H1 (cell line): ENCODE results near the gene RTN4RL1. TPM values are rescaled to one million over a fixed set of nuclear protein-coding genes. Genes with fewer than 3 reads are reported as not detected.
A peak's percentile ranks its signal among the peaks of the same experiment; 100 is the strongest.

Source experiments
- CTCF ChIA-PET: fragments of 300-600 bp; sonication (Branson Sonifier 250); formaldehyde crosslinking; loops from one replicate; lab custom pipeline; 2021; ENCODE audit not compliant: partially characterized antibody; lab: Charles Lee
- POLR2A ChIA-PET: fragments of 300-600 bp; sonication (Branson Sonifier 250); formaldehyde crosslinking; loops from one replicate; lab custom pipeline; 2021; ENCODE audit warnings: inconsistent platforms; ENCODE audit not compliant: partially characterized antibody; lab: Charles Lee
- DNase-seq, 2 experiments: peaks; one replicate each; pipeline versions ENCODE4 v3.0.0 to v3.0.0-alpha.2; 2010 to 2022; ENCODE audit warnings: low spot score in 2 of 2, low read depth in 1 of 2, mixed read lengths in 1 of 2
- FAIRE-seq: peaks from 2 replicates; lab custom pipeline; 2011; peaks lifted over from hg19 to GRCh38; lab: Jason Lieb, UNC
- H2AFZ ChIP-seq: 2 replicates; pipeline ENCODE4 v1.8.1; 2012; ENCODE audit warnings: low read length, inconsistent platforms
- H2AK5ac ChIP-seq: 2 replicates; pipeline ENCODE4 v1.6.1; 2013; ENCODE audit warnings: low read depth, low read length
- H2BK120ac ChIP-seq: replicated peaks from 2 replicates; pipeline ENCODE3; 2013; ENCODE audit warnings: low read depth, low read length, inconsistent platforms
- H2BK12ac ChIP-seq: 2 replicates; pipeline ENCODE4 v1.6.1; 2013; ENCODE audit warnings: low read depth, low read length
- H2BK15ac ChIP-seq: 2 replicates; pipeline ENCODE4 v1.6.1; 2013; ENCODE audit warnings: low read length
- H2BK20ac ChIP-seq: 2 replicates; pipeline ENCODE4 v1.6.1; 2013; ENCODE audit warnings: low read length
- H2BK5ac ChIP-seq: 2 replicates; pipeline ENCODE4 v1.6.1; 2013; ENCODE audit warnings: low read depth, low read length
- H3K14ac ChIP-seq: 2 replicates; pipeline ENCODE4 v1.6.1; 2013; ENCODE audit warnings: inconsistent platforms; ENCODE audit not compliant: insufficient read length
- H3K18ac ChIP-seq: 2 replicates; pipeline ENCODE4 v1.6.1; 2013; ENCODE audit warnings: low read length; ENCODE audit errors: extremely low read depth
- H3K23ac ChIP-seq: 2 replicates; pipeline ENCODE4 v1.6.1; 2013; ENCODE audit warnings: inconsistent platforms; ENCODE audit not compliant: insufficient read length
- H3K23me2 ChIP-seq: 2 replicates; pipeline ENCODE4 v1.6.1; 2013; ENCODE audit warnings: low read depth, low read length
- H3K27ac ChIP-seq: 2 replicates; pipeline ENCODE4 v1.6.1; 2011; ENCODE audit warnings: low read depth, low read length, inconsistent platforms
- H3K27me3 ChIP-seq, 4 experiments: replicated peaks in 1 of 4; 1 replicate in 1 of 4; 2 replicates in 3 of 4; pipeline versions ENCODE4 v1.6.1 to v1.8.1; 2011 to 2013; ENCODE audit warnings: low read length in 3 of 4, mild to moderate bottlenecking in 3 of 4, inconsistent platforms in 2 of 4, mixed read lengths in 2 of 4, moderate library complexity in 1 of 4; ENCODE audit not compliant: control insufficient read depth in 3 of 4, insufficient read depth in 3 of 4; ENCODE audit errors: extremely low read depth in 1 of 4
- H3K36me3 ChIP-seq, 4 experiments: 2 replicates each; pipeline versions ENCODE4 v1.6.1 to v1.8.1; 2011 to 2013; ENCODE audit warnings: mild to moderate bottlenecking in 4 of 4, low read length in 3 of 4, moderate library complexity in 2 of 4, control low read depth in 1 of 4, inconsistent platforms in 1 of 4; ENCODE audit not compliant: insufficient read depth in 4 of 4, control insufficient read depth in 2 of 4
- H3K4ac ChIP-seq: replicated peaks from 2 replicates; pipeline ENCODE3; 2013; ENCODE audit warnings: low read length, low read depth, mixed read lengths, inconsistent platforms; ENCODE audit not compliant: insufficient read length
- H3K4me1 ChIP-seq, 4 experiments: replicated peaks in 1 of 4; 1 replicate in 1 of 4; 2 replicates in 3 of 4; pipeline versions ENCODE4 v1.6.1 to v1.8.1; 2011 to 2013; ENCODE audit warnings: low read length in 3 of 4, inconsistent platforms in 2 of 4, mixed read lengths in 1 of 4; ENCODE audit not compliant: insufficient read depth in 4 of 4, control insufficient read depth in 3 of 4
- H3K4me2 ChIP-seq, 2 experiments: 2 replicates each; pipeline versions ENCODE4 v1.6.1 to v1.8.1; 2011 to 2013; ENCODE audit warnings: low read depth in 2 of 2, low read length in 2 of 2, control low read depth in 1 of 2, inconsistent platforms in 1 of 2, mild to moderate bottlenecking in 1 of 2; ENCODE audit not compliant: insufficient read depth in 1 of 2
- H3K4me3 ChIP-seq, 4 experiments: fragments of 200-600, 300-600 bp in 1 of 4; sonication (generic), shearing (Covaris generic), sonication (Bioruptor Twin) in 1 of 4; 2 replicates each; pipeline versions ENCODE4 v1.5.1 to v1.8.1; 2011 to 2016; ENCODE audit warnings: low read length in 4 of 4, low read depth in 3 of 4, control low read depth in 2 of 4, inconsistent platforms in 2 of 4, mild to moderate bottlenecking in 2 of 4, mixed read lengths in 1 of 4, moderate library complexity in 1 of 4; ENCODE audit not compliant: insufficient read depth in 2 of 4; ENCODE audit errors: extremely low read depth in 1 of 4
- H3K56ac ChIP-seq: replicated peaks from 2 replicates; pipeline ENCODE3; 2013; ENCODE audit warnings: low read depth, mild to moderate bottlenecking, mixed read lengths, low read length, inconsistent platforms; ENCODE audit not compliant: insufficient read length
- H3K79me1 ChIP-seq: 2 replicates; pipeline ENCODE4 v1.6.1; 2013; ENCODE audit warnings: low read depth, low read length, control low read depth
- H3K79me2 ChIP-seq, 2 experiments: 2 replicates each; pipeline versions ENCODE4 v1.6.1 to v1.8.1; 2012 to 2013; ENCODE audit warnings: low read length in 2 of 2, mild to moderate bottlenecking in 2 of 2, inconsistent platforms in 1 of 2; ENCODE audit not compliant: insufficient read depth in 2 of 2, control insufficient read depth in 1 of 2
- H3K9ac ChIP-seq, 4 experiments: replicated peaks in 1 of 4; 1 replicate in 1 of 4; 2 replicates in 3 of 4; pipeline versions ENCODE4 v1.6.1 to v1.8.1; 2011 to 2013; ENCODE audit warnings: low read depth in 3 of 4, low read length in 3 of 4, control low read depth in 2 of 4, mild to moderate bottlenecking in 2 of 4, moderate library complexity in 2 of 4, inconsistent platforms in 1 of 4; ENCODE audit errors: extremely low read depth in 1 of 4
- H3K9me3 ChIP-seq, 2 experiments: 2 replicates each; pipeline versions ENCODE4 v1.6.1 to v1.8.1; 2012 to 2013; ENCODE audit warnings: mild to moderate bottlenecking in 2 of 2, moderate library complexity in 2 of 2, control low read depth in 1 of 2, inconsistent platforms in 1 of 2, low read depth in 1 of 2, low read length in 1 of 2, mixed read lengths in 1 of 2; ENCODE audit not compliant: insufficient read depth in 2 of 2
- H4K20me1 ChIP-seq, 2 experiments: replicated peaks in 1 of 2; 2 replicates each; pipeline versions ENCODE3 to v1.8.1; 2011 to 2013; ENCODE audit warnings: inconsistent platforms in 2 of 2, low read length in 2 of 2, mild to moderate bottlenecking in 1 of 2; ENCODE audit not compliant: insufficient read depth in 2 of 2, control insufficient read depth in 1 of 2
- H4K5ac ChIP-seq: 2 replicates; pipeline ENCODE4 v1.6.1; 2013; ENCODE audit warnings: low read length, low read depth, mixed read lengths, inconsistent platforms; ENCODE audit not compliant: insufficient read length
- H4K8ac ChIP-seq: 2 replicates; pipeline ENCODE4 v1.8.0; 2013; ENCODE audit warnings: mild to moderate bottlenecking, moderate library complexity, low read length, inconsistent platforms; ENCODE audit not compliant: insufficient read depth; ENCODE audit errors: extremely low read depth
- H4K91ac ChIP-seq: replicated peaks from 2 replicates; pipeline ENCODE3; 2013; ENCODE audit warnings: low read length, mixed read lengths, inconsistent platforms; ENCODE audit not compliant: insufficient read length
- TAF7 ChIP-seq: optimal IDR thresholded peaks from 2 replicates; pipeline ENCODE3; 2011; ENCODE audit warnings: low read depth, mild to moderate bottlenecking, inconsistent platforms, low read length, moderate library complexity, borderline replicate concordance
- WGBS, 2 experiments: shearing (Covaris generic) in 1 of 2; methylation state at CpG; one replicate each; pipeline versions ENCODE4 v1.1.6 to v1.1.7; 2013 to 2015; ENCODE audit warnings: low lambda C conversion rate in 2 of 2, mixed read lengths in 2 of 2, inconsistent platforms in 1 of 2, low coverage in 1 of 2, missing lambda C conversion rate in 1 of 2; ENCODE audit not compliant: insufficient replicate concordance in 2 of 2, insufficient coverage in 1 of 2, insufficient read length in 1 of 2; ENCODE audit errors: extremely low coverage in 1 of 2, missing lambda C conversion rate in 1 of 2; 5-methylcytosine and 5-hydroxymethylcytosine counted together
- polyA plus RNA-seq, 7 experiments: library from polyadenylated mRNA; depleted of rRNA in 3 of 7; stranded (reverse) in 5 of 7; unstranded in 2 of 7; fragments of >200 nt in 5 of 7; fragments of 200-250 nt in 2 of 7; gene quantifications; 1 replicate in 5 of 7; 2 replicates in 1 of 7; 4 replicates in 1 of 7; pipeline versions ENCODE4 v1.2.1 to v1.2.3, GENCODE V29; 2011 to 2013; ENCODE audit warnings: missing spikeins in 2 of 7, mixed read lengths in 2 of 7
- total RNA-seq: library from RNA; stranded (reverse); fragmentation: NEBNext Ultra II Directional; extraction: Animal tissue kit (Norgen Biotek cat#: 25700); gene quantifications from 2 replicates; pipeline ENCODE4 v1.2.1, GENCODE V29; 2021

RTN4RL1 gene
- total and polyA plus RNA-seq, 2 of the 8 experiments (the other 6 are each of a cell fraction or from before 2014, with no cell fraction given) = 0.09 TPM; not detected in 1

GRCh38 chr17:2017274-2017941 lies 7.7 kb downstream of the RTN4RL1 start:
- no peak overlapping the region for H3K9ac ChIP-seq
- H3K27me3 ChIP-seq = peaks cover under 1 to 42% (median 31%) of the 10 kb centered on the region in 4 experiments
- no peak overlapping the region for H2BK5ac ChIP-seq
- WGBS, 2 experiments = 91% methylated on average over 19 of the region's 19 CpGs; no CpG with 5 or more reads in 1 of the 2 experiments
- H3K4ac ChIP-seq = no peak overlapping the region
- H3K79me1 ChIP-seq = no peaks in the 10 kb centered on the region
- H3K27ac ChIP-seq = no peak overlapping the region
- H4K8ac ChIP-seq = no peak overlapping the region
- H3K23ac ChIP-seq = no peak overlapping the region
- H2BK20ac ChIP-seq = no peak overlapping the region
- H3K4me3 ChIP-seq = no peak overlapping the region
- peaks cover 0 to 2% of the 10 kb centered on the region in 2 experiments for H4K20me1 ChIP-seq
- no peak overlapping the region for H4K5ac ChIP-seq
- no peaks in the 10 kb centered on the region for H3K23me2 ChIP-seq
- FAIRE-seq (no peak), DNase-seq (no peak)
- H2BK15ac ChIP-seq = 0 out of 2 replicates have a peak overlapping the region, but pooled peaks have one; percentile 46
- ChIA-PET CTCF (interaction anchor here (1.0 kb wide), 1 partner anchor 42 kb away, joined by 5 read pairs; no protein-coding TSS in a partner anchor), POLR2A (interaction anchor here (0.6 to 0.8 kb wide), 2 partner anchors 11 to 62 kb away, joined by 3 read pairs; no protein-coding TSS in a partner anchor)
- no peak for TF ChIP-seq TAF7
- H2AK5ac ChIP-seq = no peak overlapping the region
- H3K9me3 ChIP-seq = no peaks in the 10 kb centered on the region
- H3K18ac ChIP-seq = no peak overlapping the region
- no peak overlapping the region for H4K91ac ChIP-seq
- H3K14ac ChIP-seq = no peak overlapping the region
- no peak overlapping the region for H2AFZ ChIP-seq
- H3K4me2 ChIP-seq = no peak overlapping the region
- H3K4me1 ChIP-seq = no peaks in the 10 kb centered on the region; a peak in 1 of 7 replicates
- H3K56ac ChIP-seq = no peak overlapping the region
- no peak overlapping the region for H2BK120ac ChIP-seq
- H3K79me2 ChIP-seq = no peaks in the 10 kb centered on the region
- no peak overlapping the region for H2BK12ac ChIP-seq
- H3K36me3 ChIP-seq = no peaks in the 10 kb centered on the region
